ENCODE measurements around the gene LIMS2. TPM values are rescaled to one million over a fixed set of nuclear protein-coding genes. Genes with fewer than 3 reads are reported as not detected.

The LIMS2 gene
- total RNA-seq, 1 experiment from 2014 or later: 8.9 TPM

DNA sequence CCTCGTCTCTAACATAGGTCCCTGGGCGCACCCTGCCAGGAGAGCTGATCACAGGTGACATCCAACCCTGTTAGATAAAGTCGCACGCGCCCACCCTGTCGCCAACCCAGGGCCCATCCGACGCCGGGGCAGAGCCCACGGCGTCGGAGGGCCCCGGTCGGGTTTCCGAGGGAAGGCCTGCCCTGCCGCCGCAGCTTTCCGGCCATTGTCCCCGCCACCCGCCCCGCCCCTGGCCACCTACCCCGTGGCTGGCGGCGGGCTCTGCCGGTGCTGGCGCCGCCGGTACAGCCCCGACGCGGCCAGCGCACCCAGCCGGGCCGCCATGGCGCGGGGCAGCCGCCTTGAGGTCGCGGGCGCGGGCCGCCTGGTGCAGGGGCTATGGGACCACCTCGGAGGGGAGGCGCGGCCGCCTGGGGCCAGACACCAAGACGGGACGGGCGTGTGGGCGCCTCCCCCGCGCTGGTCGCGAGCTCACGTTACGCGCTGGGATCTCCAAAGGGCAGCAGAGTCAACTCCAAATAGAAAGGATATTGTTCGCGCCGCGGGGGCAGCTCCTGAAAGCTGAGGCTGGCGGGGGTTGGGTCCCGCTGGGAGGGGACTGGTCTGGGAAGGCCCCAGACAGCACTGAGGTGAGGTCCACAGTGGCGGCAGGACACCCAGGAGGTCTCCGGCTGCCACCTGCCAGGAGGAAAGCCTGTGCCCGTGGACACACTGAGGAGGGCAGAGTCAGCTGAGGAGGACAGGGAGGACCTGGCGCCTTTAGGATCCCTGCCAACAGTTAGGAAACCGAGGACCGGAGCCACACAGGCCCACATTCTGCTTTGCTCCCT is 11.1 kb downstream of the LIMS2 start:
- H3K27ac ChIP-seq (ENCODE audit: low read length): no peak overlapping the region
- BruUV-seq (replicated peaks): no TSS peak
- H3K4me3 ChIP-seq (ENCODE audit: low read depth in 2 of 2, low read length in 2 of 2): peak overlapping the region in 1 of 2 experiments; percentile 15; a peak in 1 of 4 replicates
- no peaks in the 10 kb centered on the region for H3K4me1 ChIP-seq (ENCODE audit: control insufficient read depth, insufficient read depth, low read length)
- 0 out of 2 replicates have a peak, but pooled peaks cover 2% of the 10 kb centered on the region for H3K27me3 ChIP-seq (ENCODE audit: control insufficient read depth, insufficient read depth, low read length)
- DNase-seq (ENCODE audit: low read depth, low spot score): no peak
- H3K36me3 ChIP-seq (ENCODE audit: control insufficient read depth, insufficient read depth, low read length): no peaks in the 10 kb centered on the region
- no peaks in the 10 kb centered on the region for H3K9me3 ChIP-seq (ENCODE audit: control insufficient read depth, insufficient read depth, low read depth, low read length)
- POLR2A ChIA-PET: interaction anchor here (0.5 kb wide), 1 partner anchor 435 kb away, joined by 4 read pairs; no protein-coding TSS in a partner anchor
- CTCF ChIA-PET: interaction anchor here (0.7 kb wide), 1 partner anchor 73 kb away, joined by 3 read pairs; no protein-coding TSS in a partner anchor
- no peak for ATAC-seq
- in situ Hi-C loops (cut with HindIII; ENCODE audit: low pct_unique_long_range_greater_than_20kb, low sequenced_read_pairs): no loop called here
- intact Hi-C loops (cut with micrococcal nuclease; ENCODE audit: unreplicated experiment): no loop called here
- TF ChIP-seq TCF7L2 (IDR thresholded peaks at IDR 0.05; ENCODE audit: low read depth, low read length): no peak
- no peak for TF ChIP-seq POLR2AphosphoS5 (IDR thresholded peaks at IDR 0.05; ENCODE audit: low read depth, low read length)
- TF ChIP-seq REST (IDR thresholded peaks at IDR 0.05; ENCODE audit: insufficient read depth in 1 of 2, low read depth in 2 of 2, low read length in 1 of 2): no peak
- no peak for TF ChIP-seq SIN3A (IDR thresholded peaks at IDR 0.05; ENCODE audit: borderline replicate concordance, insufficient read depth, low read depth, low read length)
- no peak for TF ChIP-seq CTCF (IDR thresholded peaks at IDR 0.05)

GRCh38 chr2:127663566-127664064 is 11.7 kb downstream of the LIMS2 start:
- intact Hi-C loops (cut with micrococcal nuclease; ENCODE audit: unreplicated experiment): no loop called here
- ChIA-PET POLR2A (interaction anchor here (0.5 to 0.7 kb wide), 2 partner anchors 47 to 434 kb away, joined by 3 to 4 read pairs; no protein-coding TSS in a partner anchor), CTCF (interaction anchor here (0.7 kb wide), 1 partner anchor 72 kb away, joined by 3 read pairs; no protein-coding TSS in a partner anchor)
- 0 out of 2 replicates have a peak, but pooled peaks cover 2% of the 10 kb centered on the region for H3K27me3 ChIP-seq (ENCODE audit: control insufficient read depth, insufficient read depth, low read length)
- in situ Hi-C loops (cut with HindIII; ENCODE audit: low pct_unique_long_range_greater_than_20kb, low sequenced_read_pairs): no loop called here
- BruUV-seq (replicated peaks): no TSS peak
- ATAC-seq: no peak
- H3K27ac ChIP-seq (ENCODE audit: low read length): no peak overlapping the region
- no peaks in the 10 kb centered on the region for H3K9me3 ChIP-seq (ENCODE audit: control insufficient read depth, insufficient read depth, low read depth, low read length)
- no peak for DNase-seq (ENCODE audit: low read depth, low spot score)
- TF ChIP-seq POLR2AphosphoS5 (IDR thresholded peaks at IDR 0.05; ENCODE audit: low read depth, low read length) (no peak), TCF7L2 (IDR thresholded peaks at IDR 0.05; ENCODE audit: low read depth, low read length) (no peak), SIN3A (IDR thresholded peaks at IDR 0.05; ENCODE audit: borderline replicate concordance, insufficient read depth, low read depth, low read length) (no peak), CTCF (IDR thresholded peaks at IDR 0.05) (no peak), REST (IDR thresholded peaks at IDR 0.05; ENCODE audit: insufficient read depth in 1 of 2, low read depth in 2 of 2, low read length in 1 of 2) (no peak)
- H3K4me3 ChIP-seq (ENCODE audit: low read depth in 2 of 2, low read length in 2 of 2): no peak overlapping the region
- H3K36me3 ChIP-seq (ENCODE audit: control insufficient read depth, insufficient read depth, low read length): no peaks in the 10 kb centered on the region
- H3K4me1 ChIP-seq (ENCODE audit: control insufficient read depth, insufficient read depth, low read length): no peaks in the 10 kb centered on the region

All from Panc1 (cell line).